OCI-LY1 (cell line): ENCODE measurements around the gene AGAP2.

Experiments used
- H2AFZ ChIP-seq: fragments of 200-600 bp; sonication (generic), shearing (Covaris generic); 2 replicates; pipeline ENCODE4 v1.6.0; 2014; ENCODE audit warnings: antibody characterized with exemption, mild to moderate bottlenecking, low read length
- H3F3A ChIP-seq: fragments of 200-600 bp; sonication (generic), shearing (Covaris generic); 2 replicates; pipeline ENCODE4 v1.6.0; 2014; ENCODE audit warnings: mild to moderate bottlenecking, antibody characterized with exemption, low read length, moderate library complexity; ENCODE audit not compliant: insufficient read depth
- H3K27ac ChIP-seq: fragments of 200-600 bp; sonication (generic); 2 replicates; pipeline ENCODE4 v1.5.1; 2014; ENCODE audit warnings: low read length, mixed run types, mild to moderate bottlenecking, low read depth; ENCODE audit not compliant: poor library complexity, severe bottlenecking
- H3K27me3 ChIP-seq: fragments of 200-600 bp; sonication (generic); 2 replicates; pipeline ENCODE4 v1.6.0; 2014; ENCODE audit warnings: antibody characterized with exemption, mild to moderate bottlenecking, low read length, moderate library complexity; ENCODE audit not compliant: insufficient read depth
- H3K36me3 ChIP-seq: fragments of 200-600 bp; sonication (generic); 2 replicates; pipeline ENCODE4 v1.6.1; 2014; ENCODE audit warnings: mild to moderate bottlenecking, antibody characterized with exemption, low read length, moderate library complexity, mixed read lengths; ENCODE audit not compliant: insufficient read depth
- H3K4me1 ChIP-seq: fragments of 200-600 bp; sonication (generic); 2 replicates; pipeline ENCODE4 v1.5.1; 2014; ENCODE audit warnings: mild to moderate bottlenecking, low read length, moderate library complexity; ENCODE audit not compliant: insufficient read depth, severe bottlenecking
- H3K4me2 ChIP-seq: fragments of 200-600 bp; sonication (generic), shearing (Covaris generic); 2 replicates; pipeline ENCODE4 v1.6.1; 2014; ENCODE audit warnings: low read length
- H3K4me3 ChIP-seq: fragments of 200-600 bp; sonication (generic); 2 replicates; pipeline ENCODE4 v1.5.1; 2014; ENCODE audit warnings: low read length, low read depth, mild to moderate bottlenecking, mixed read lengths; ENCODE audit not compliant: poor library complexity, severe bottlenecking
- H3K79me2 ChIP-seq: fragments of 200-600 bp; shearing (Covaris generic); 2 replicates; pipeline ENCODE4 v1.6.1; 2016; ENCODE audit warnings: mixed run types, low read length, mixed read lengths; ENCODE audit not compliant: insufficient read depth
- H3K9ac ChIP-seq: fragments of 200-600 bp; sonication (generic), shearing (Covaris generic); 2 replicates; pipeline ENCODE4 v1.6.1; 2014; ENCODE audit warnings: mild to moderate bottlenecking, low read length, mixed read lengths
- H3K9me2 ChIP-seq: fragments of 200-600 bp; sonication (generic), shearing (Covaris generic); 2 replicates; pipeline ENCODE4 v1.6.1; 2014; ENCODE audit warnings: low read depth, mild to moderate bottlenecking, low read length, mixed read lengths
- H3K9me3 ChIP-seq: fragments of 200-600 bp; shearing (Covaris generic); 2 replicates; pipeline ENCODE4 v1.6.1; 2014; ENCODE audit warnings: low read length, mixed read lengths
- H4K20me1 ChIP-seq: fragments of 200-600 bp; sonication (generic), shearing (Covaris generic); 2 replicates; pipeline ENCODE4 v1.6.0; 2016; ENCODE audit warnings: mild to moderate bottlenecking, low read length; ENCODE audit not compliant: insufficient read depth
- CTCF ChIP-seq: fragments of 200-600 bp; sonication (generic), shearing (Covaris generic); IDR thresholded peaks from 2 replicates; pipeline ENCODE4 v1.5.1; 2017; ENCODE audit warnings: mild to moderate bottlenecking, antibody characterized with exemption, low read length, moderate library complexity, mixed read lengths
- EZH2 ChIP-seq: fragments of 200-600 bp; sonication (generic), shearing (Covaris generic); IDR thresholded peaks from 2 replicates; pipeline ENCODE4 v1.8.0; 2017; ENCODE audit warnings: borderline replicate concordance, mixed run types, mild to moderate bottlenecking, antibody characterized with exemption, low read length, moderate library complexity, mixed read lengths

Gene AGAP2

GRCh38 chr12:57736741-57737466 is 1.6 kb downstream of the AGAP2 start:
- Histone ChIP-seq H3K9ac (no peak overlapping the region), H3K79me2 (no peaks in the 10 kb centered on the region), H3K4me3 (no peak overlapping the region), H3K36me3 (peaks cover 13% of the 10 kb centered on the region; the same call in 1 of the 2 replicates), H3K27ac (no peak overlapping the region), H3K27me3 (no peaks in the 10 kb centered on the region), H3F3A (no peaks in the 10 kb centered on the region), H3K9me3 (no peaks in the 10 kb centered on the region), H2AFZ (no peak overlapping the region), H4K20me1 (no peaks in the 10 kb centered on the region), H3K4me2 (no peak overlapping the region), H3K4me1 (peaks cover 27% of the 10 kb centered on the region), H3K9me2 (no peaks in the 10 kb centered on the region)
- TF ChIP-seq CTCF = no peak
- no peak for TF ChIP-seq EZH2

GRCh38 chr12:57735952-57736740 is 2.4 kb downstream of the AGAP2 start:
- H2AFZ ChIP-seq = no peak overlapping the region
- H3F3A ChIP-seq = no peaks in the 10 kb centered on the region
- no peaks in the 10 kb centered on the region for H3K9me2 ChIP-seq
- no peaks in the 10 kb centered on the region for H3K79me2 ChIP-seq
- H3K4me1 ChIP-seq = peaks cover 20% of the 10 kb centered on the region
- no peak overlapping the region for H3K27ac ChIP-seq
- H3K4me2 ChIP-seq = no peak overlapping the region
- TF ChIP-seq EZH2 = no peak
- no peak for TF ChIP-seq CTCF
- no peak overlapping the region for H3K4me3 ChIP-seq
- H4K20me1 ChIP-seq = no peaks in the 10 kb centered on the region
- no peaks in the 10 kb centered on the region for H3K27me3 ChIP-seq
- no peak overlapping the region for H3K9ac ChIP-seq
- H3K9me3 ChIP-seq = no peaks in the 10 kb centered on the region
- peaks cover 21% of the 10 kb centered on the region; the same call in 1 of the 2 replicates for H3K36me3 ChIP-seq

- Histone ChIP-seq H4K20me1 (no peaks in the 10 kb centered on the region), H3K9me3 (no peaks in the 10 kb centered on the region), H3K27me3 (no peaks in the 10 kb centered on the region), H3K79me2 (no peaks in the 10 kb centered on the region), H3K4me3 (no peak overlapping the region), H3K9ac (no peak overlapping the region), H3K27ac (no peak overlapping the region), H3K4me1 (peaks cover 12% of the 10 kb centered on the region), H3K4me2 (no peak overlapping the region), H3K9me2 (no peaks in the 10 kb centered on the region), H3K36me3 (peaks cover 28% of the 10 kb centered on the region; the same call in 1 of the 2 replicates), H2AFZ (no peak overlapping the region), H3F3A (no peaks in the 10 kb centered on the region)
- TF ChIP-seq CTCF (no peak), EZH2 (no peak)
Observed at GRCh38 chr12:57735198-57735855, 3.2 kb downstream of the AGAP2 start.
